GM20000 (cell line): ENCODE results near the gene CBX7.
A peak's percentile ranks its signal among the peaks of the same experiment; 100 is the strongest.

Experiments used
- DNase-seq: peaks from one replicate; pipeline ENCODE4 v3.0.0; 2012; ENCODE audit warnings: low spot score
- TF ChIP-seq, protein P1 (sequence below): IDR thresholded peaks from 2 replicates; pipeline ENCODE4 v1.5.1; 2012; ENCODE audit warnings: mild to moderate bottlenecking, control low read depth; ENCODE audit errors: extremely low read depth, missing control alignments

Gene CBX7

DNA sequence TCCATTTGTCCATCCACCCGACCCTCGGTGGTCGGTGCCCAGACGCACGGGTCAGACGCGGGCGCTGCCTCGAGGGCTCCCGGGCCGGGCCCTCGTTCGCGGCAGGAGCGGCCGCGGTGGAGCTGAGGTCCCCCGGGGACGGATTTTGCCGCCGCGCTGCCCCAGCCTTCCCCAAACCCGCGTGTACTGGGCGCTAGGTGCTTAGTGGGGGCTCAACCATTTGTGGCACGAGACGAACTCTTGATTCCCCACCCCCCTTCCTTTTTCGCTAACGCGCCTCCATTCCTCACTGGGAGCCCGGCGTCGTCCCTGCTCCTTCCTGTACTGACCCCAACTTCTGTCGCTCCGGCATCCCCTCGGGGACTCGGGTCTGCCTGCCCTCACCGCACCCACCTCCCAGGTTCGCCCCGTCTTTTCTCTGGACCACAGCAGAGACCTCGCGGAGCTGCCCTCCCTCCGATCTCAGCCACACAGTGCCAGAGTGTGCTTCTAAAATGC, 789 bp upstream of the CBX7 start:
- TF ChIP-seq, protein P1, sequence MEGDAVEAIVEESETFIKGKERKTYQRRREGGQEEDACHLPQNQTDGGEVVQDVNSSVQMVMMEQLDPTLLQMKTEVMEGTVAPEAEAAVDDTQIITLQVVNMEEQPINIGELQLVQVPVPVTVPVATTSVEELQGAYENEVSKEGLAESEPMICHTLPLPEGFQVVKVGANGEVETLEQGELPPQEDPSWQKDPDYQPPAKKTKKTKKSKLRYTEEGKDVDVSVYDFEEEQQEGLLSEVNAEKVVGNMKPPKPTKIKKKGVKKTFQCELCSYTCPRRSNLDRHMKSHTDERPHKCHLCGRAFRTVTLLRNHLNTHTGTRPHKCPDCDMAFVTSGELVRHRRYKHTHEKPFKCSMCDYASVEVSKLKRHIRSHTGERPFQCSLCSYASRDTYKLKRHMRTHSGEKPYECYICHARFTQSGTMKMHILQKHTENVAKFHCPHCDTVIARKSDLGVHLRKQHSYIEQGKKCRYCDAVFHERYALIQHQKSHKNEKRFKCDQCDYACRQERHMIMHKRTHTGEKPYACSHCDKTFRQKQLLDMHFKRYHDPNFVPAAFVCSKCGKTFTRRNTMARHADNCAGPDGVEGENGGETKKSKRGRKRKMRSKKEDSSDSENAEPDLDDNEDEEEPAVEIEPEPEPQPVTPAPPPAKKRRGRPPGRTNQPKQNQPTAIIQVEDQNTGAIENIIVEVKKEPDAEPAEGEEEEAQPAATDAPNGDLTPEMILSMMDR, result no peak
- no peak for DNase-seq

DNA sequence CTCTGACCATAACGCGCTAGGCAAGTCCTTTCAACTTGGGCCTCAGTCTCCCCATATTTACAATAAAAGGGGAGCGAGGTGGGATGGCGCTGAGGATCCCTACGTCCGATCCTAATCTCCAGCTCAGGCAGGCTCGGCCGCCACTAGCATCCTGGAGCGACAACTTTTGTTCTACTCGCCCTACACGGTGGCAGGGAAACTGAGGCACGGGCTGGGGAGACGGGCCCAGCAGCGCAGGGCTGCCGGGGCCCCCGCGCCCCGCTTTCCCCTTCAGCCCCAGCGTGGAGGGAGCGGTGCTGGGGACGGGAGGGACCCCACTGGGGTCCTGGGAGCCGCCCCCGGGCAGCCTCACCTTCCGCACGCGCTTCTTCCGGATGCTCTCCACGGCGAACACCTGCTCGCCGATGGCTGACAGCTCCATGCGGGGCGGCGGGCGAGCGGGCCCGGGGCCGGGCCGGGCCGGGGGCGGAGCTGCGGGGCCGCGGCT, 413 bp downstream of the CBX7 start:
- DNase-seq, result no peak
- TF ChIP-seq, protein P1, result no peak

DNA sequence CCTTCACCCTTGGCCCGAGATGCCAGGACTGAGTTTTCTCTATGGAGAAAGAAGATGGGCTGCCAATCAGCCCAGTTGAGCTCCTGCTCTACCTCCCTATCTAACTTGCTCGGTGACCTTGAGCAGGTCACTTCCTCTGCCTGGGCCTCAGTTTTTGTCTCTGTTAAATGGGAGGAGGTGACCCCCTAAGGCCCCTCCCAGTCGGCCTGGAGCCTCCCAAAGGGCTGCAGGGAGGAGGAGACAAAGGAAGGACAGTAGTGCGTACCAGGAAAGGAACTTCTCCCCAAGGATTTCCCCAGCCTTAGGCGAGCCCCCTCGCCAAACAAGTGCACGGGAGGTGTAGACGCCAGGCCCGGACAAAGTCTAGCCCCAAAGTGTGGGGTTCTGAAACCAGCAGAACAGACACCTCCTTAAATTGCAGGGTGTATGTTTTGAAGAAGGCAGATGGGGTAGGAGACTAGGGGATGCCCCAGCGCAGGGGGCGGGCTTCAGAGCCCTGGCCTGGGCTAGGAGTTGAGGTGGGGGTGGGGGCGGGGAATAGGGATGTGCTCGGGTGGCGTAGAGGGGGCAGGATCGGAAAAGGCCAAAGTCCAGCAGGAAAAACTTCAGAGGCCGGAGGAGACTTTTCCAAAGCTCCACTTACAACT, 1.0 kb downstream of the CBX7 start:
- TF ChIP-seq, protein P1, result no peak

DNA sequence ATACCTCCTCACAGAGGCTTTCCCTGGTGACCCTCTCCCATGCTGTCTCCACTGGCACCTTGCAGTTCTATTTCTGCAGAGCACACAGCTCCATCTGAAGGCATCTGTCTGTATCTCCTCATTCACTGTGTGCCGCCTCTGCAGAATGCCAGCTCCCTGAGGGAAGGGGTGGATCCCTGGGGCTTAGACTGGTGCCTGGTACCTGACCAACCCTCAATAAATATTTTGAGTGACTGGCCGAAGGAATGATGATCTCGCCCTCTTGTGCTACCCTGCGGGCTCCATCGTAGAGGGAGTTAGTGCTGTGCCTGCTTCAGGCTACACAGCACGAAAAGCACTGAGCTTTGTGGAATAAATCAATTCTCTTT, 1.6 kb downstream of the CBX7 start:
- DNase-seq, result no peak
- TF ChIP-seq, protein P1, result no peak

More for the DNA sequence above, 1.0 kb downstream of the CBX7 start:
- no peak for DNase-seq

DNA sequence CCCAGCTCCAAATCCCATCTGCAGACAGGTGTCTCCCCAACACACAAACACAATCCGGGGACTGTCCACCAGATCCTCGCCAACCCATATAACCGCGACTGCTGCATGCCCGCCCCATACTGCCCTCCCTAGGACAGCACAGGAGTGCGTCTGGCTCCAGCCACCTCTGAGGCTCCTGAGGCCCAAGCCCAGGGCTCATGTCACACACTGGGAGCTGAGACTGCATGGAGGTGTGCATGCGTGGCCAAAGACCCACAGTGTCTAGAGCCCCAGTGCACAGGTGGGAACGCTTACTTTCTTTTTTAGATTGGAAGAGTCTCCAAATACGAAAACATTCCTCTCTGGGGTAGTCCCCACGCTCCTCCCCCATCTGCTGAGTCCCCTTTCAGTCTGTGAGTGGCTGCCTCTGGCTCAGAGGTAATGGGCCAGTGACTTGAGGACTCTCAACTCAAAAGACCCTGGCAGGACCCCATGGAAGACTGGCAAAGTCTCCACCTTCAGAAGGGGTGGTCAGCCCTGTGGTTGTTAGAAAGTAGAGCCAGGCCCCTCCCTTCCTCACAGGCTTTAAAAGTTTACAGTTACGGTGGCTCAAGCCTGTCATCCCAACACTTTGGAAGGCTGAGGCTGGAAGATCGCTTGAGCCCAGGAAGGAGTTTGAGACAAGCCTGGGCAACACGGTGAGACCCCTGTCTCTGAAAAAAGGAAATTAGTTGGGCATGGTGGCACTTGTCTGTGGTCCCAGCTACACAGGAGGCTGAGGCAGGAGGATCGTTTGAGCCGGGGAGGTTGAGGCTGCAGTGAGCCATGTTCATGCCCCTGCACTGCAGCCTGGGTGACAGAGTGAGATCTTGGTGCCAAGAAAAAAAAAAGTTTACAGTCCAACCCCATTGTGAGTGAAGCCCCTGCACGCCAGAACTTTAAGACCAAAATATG, 2.3 kb downstream of the CBX7 start:
- TF ChIP-seq, protein P1, result no peak
- DNase-seq, result no peak

DNA sequence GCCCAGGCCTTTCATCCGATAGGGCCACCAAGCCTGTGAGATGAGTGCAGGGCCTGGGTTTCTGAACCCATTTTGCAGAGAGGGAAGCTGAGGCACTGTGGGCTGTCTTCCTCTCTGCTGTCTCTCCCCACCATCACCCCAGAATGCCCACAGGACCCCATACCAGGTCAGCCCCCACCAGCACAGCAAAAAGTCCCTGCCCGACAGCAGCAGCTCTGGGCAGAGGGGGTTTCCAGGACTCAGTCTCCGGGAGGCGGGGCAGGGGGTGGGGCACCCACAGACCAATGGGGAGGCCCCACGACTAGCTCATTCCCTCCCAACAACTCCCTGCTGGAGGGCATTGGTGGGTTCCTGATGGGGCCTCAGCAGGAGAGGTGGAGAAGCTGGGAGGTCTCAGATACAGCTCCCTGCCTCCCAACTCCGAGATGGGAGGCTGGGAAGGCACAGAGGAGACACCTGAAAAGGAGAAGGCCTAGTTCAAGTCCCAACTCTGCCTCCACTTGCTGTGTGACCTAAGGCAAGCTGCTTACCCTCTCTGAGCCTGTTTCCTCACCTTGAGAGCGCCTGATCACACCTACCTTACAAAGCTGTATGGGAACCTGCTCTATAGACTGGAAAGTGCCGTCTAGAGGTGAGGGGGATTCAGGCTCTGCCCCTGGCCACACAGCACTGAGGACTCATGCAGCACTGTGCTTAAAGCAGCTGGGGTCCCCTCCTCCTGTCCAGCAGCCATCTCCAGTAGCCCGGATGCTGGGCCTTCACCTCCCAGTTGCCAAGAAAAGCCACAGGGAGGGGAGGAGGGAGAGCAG, 3.5 kb downstream of the CBX7 start:
- peak; percentile 91 for DNase-seq
- TF ChIP-seq, protein P1, result no peak
